PFSK-1 (cell line): ENCODE data around the gene TOP3A.

Experiments used
- FOXP2 ChIP-seq: optimal IDR thresholded peaks from 2 replicates; pipeline ENCODE3; 2011; ENCODE audit warnings: borderline replicate concordance, control low read depth, inconsistent platforms; ENCODE audit not compliant: insufficient read depth; ENCODE audit errors: extremely low read length, extremely low read depth
- POLR2AphosphoS5 ChIP-seq: IDR thresholded peaks from 2 replicates; pipeline ENCODE4 v1.6.1; 2012; ENCODE audit warnings: low read depth, mild to moderate bottlenecking, control low read depth, low read length, moderate library complexity
- REST ChIP-seq, 2 experiments: IDR thresholded peaks; 2 replicates each; pipeline versions ENCODE4 v1.6.1 to v1.8.0; 2011 to 2012; ENCODE audit warnings: low read depth in 2 of 2, low read length in 2 of 2, control low read depth in 1 of 2, inconsistent platforms in 1 of 2, mild to moderate bottlenecking in 1 of 2, moderate library complexity in 1 of 2; ENCODE audit not compliant: insufficient read depth in 1 of 2
- SIN3A ChIP-seq: IDR thresholded peaks from 2 replicates; pipeline ENCODE4 v1.6.1; 2012; ENCODE audit warnings: mild to moderate bottlenecking, low read length, moderate library complexity, borderline replicate concordance; ENCODE audit not compliant: insufficient read depth
- TAF1 ChIP-seq: IDR thresholded peaks from 2 replicates; pipeline ENCODE4 v1.6.1; 2012; ENCODE audit warnings: low read length, control low read depth, borderline replicate concordance; ENCODE audit not compliant: insufficient read depth

TOP3A gene

DNA sequence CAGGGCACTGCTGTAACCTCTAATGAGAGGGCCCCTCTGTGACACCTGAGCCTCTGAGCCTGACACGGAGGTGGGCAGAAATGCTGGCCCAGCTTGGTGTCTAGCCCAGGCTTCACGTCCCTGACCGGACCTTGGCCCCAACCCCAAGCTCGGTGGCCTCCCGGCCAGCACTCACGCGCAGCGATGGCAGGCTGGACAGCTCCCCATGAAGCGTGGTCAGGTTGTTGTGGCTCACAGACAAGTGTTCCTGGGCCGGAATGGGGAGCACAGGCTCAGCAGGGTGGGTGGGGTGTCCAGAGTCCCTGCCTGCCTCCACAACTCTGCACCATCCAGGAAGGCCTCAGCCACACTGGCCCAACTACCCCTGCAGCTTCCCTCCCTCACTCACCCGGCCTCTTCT lies 58.4 kb downstream of the TOP3A start:
- TF ChIP-seq FOXP2 (no peak), SIN3A (no peak), REST (IDR thresholded peaks at IDR 0.05; ENCODE audit: insufficient read depth in 1 of 2, low read depth in 2 of 2, low read length in 2 of 2) (0 out of 4 replicates have a peak, but pooled peaks have one; percentile 31 to 56), POLR2AphosphoS5 (no peak), TAF1 (no peak)

GRCh38 chr17:18254888-18255649 lies 59.7 kb downstream of the TOP3A start:
- TF ChIP-seq FOXP2 (no peak), SIN3A (no peak), POLR2AphosphoS5 (no peak), TAF1 (no peak), REST (IDR thresholded peaks at IDR 0.05; ENCODE audit: insufficient read depth in 1 of 2, low read depth in 2 of 2, low read length in 2 of 2) (no peak)

DNA sequence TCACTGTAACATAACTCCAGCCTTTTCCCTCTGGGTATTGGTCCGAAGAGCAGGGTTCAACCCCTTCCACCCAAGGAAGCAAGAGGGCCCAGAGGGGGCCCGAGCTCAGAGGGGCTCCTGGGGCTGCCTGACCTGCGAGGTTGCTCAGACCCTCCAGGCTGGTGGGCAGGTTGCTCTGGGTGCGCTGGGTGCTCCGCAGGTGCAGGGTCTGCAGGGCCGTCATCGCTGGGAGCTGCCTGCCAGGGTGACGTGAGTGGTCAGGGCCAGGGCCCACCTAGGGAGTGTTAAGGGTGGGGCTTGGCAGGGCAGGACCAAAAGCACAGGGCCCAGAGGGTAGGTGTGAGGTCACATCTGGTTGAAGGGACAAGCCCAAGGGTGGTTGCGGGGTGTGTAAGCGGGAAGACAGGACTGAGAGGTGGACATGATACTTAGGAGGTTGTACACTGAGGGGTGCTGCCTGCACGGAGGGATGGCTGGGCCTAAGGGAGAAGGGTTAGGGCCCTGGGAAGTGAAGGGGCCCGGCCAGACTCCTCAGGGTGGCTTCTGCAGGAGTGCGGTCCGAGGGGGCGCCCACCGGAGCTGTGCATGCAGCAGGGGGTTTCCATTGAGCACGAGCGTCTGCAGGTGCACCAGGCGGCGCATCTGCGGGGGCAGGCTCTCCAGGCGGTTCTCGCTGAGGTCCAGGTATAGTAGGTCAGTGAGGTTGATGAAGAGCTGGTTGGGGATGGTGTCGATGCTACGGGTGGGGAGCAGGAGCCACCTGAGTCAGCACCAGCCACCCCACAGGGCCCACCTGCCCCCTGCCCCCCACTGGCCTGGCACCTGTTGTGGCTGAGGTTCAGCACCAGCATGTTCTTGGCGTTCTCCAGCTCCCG lies 60.6 kb downstream of the TOP3A start:
- TF ChIP-seq SIN3A: no peak
- TF ChIP-seq REST (IDR thresholded peaks at IDR 0.05; ENCODE audit: insufficient read depth in 1 of 2, low read depth in 2 of 2, low read length in 2 of 2): no peak
- no peak for TF ChIP-seq FOXP2
- TF ChIP-seq TAF1: no peak

GRCh38 chr17:18253187-18253884 lies 61.5 kb downstream of the TOP3A start:
- TF ChIP-seq POLR2AphosphoS5 (no peak), REST (IDR thresholded peaks at IDR 0.05; ENCODE audit: insufficient read depth in 1 of 2, low read depth in 2 of 2, low read length in 2 of 2) (no peak), TAF1 (no peak), FOXP2 (no peak), SIN3A (no peak)
